Measurements from ENCODE around the gene SPRING1. TPM values are rescaled to one million over a fixed set of nuclear protein-coding genes. Genes with fewer than 3 reads are reported as not detected.

SPRING1 gene
- 18.6 and 22.7 TPM in 2 replicates for total RNA-seq

DNA sequence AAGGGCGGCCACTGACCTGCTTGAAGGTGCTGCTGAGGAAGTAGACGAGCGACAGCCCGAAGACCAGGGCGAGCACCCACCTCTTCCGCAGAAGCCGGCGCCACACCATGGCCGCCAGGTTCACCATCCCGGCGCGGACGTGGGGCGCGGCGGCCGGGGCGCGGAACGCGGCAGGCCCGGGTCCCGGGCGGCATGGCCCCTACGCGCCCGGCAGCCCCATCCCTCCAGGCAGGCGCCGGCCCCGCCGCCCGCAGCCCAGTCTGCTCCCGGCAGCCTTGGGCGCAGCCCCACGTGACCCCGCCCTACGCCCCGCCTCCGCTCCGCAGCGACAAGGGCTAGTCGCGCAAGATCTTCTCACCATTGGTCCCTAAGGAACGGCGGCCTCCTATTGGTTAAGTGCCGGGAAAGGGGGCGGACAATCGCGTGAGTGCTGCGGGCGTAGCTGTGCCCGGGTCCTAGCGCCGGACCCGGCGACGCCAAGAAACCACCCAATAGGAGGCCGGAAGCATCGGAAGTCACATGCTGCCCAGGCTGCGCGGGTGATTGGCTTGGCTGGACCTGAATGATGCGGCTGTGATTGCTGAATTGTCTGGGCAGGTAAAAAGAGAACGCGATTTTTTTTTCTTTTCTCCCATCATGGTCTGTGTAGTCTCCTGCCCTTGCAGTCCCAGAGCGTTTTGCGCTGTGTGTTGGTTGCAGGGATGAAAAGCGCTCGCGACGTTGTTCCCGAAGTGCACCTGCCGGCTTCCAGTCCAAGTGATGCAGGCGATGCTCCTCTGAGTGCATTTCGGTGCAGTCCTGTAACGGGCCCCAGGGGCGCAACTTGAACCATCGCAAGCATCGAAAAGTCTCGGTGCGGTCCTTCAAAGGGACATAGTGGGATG, at the start of gene SPRING1, which contains the start of gene RNFT2:
Gene SPRING1, minus strand, starts transcription at position 296 of the 884 bp plus-strand sequence. Its CDS starts 169 bp downstream, at position 127.
Gene RNFT2, plus strand, starts transcription at position 542 of the 884 bp plus-strand sequence. CDS start 2,183 bp downstream, outside the sequence.

Other genes starting within 250 kb of the SPRING1 start
- 0.18 and 0.19 TPM in 2 replicates for gene MAP1LC3B2, start 178.7 kb downstream of the SPRING1 start, total RNA-seq
- gene RNFT2, start 246 bp upstream of the SPRING1 start, total RNA-seq: 1.4 and 1.6 TPM in 2 replicates
- under 0.01 TPM in 1 of 2 replicates, not detected in the other for gene HRK, start 143.4 kb upstream of the SPRING1 start, total RNA-seq
- gene FBXW8, start 172.9 kb upstream of the SPRING1 start, total RNA-seq: 10.1 and 14.7 TPM in 2 replicates

Data from endothelial cell of coronary artery (primary cell).